Mesendoderm (in vitro differentiated cells): ENCODE results near the gene APOBEC3G.
"Not testable (repeated sequence)": the region's sequence is repeated elsewhere in the genome, so short reads cannot be mapped to it uniquely, and the experiment has no call there.

Source experiments
- DNase-seq: peaks from one replicate; pipeline ENCODE4 v3.0.0; 2013
- H2AK5ac ChIP-seq: 2 replicates; pipeline ENCODE4 v1.6.1; 2013; ENCODE audit warnings: low read length, inconsistent platforms
- H2BK120ac ChIP-seq: 2 replicates; pipeline ENCODE4 v1.6.1; 2013; ENCODE audit warnings: low read depth, mild to moderate bottlenecking, low read length, moderate library complexity, mixed read lengths
- H2BK15ac ChIP-seq: replicated peaks from 2 replicates; pipeline ENCODE4 v1.6.1; 2013; ENCODE audit warnings: low read depth, mild to moderate bottlenecking, moderate library complexity
- H2BK5ac ChIP-seq: 2 replicates; pipeline ENCODE4 v1.6.1; 2013; ENCODE audit warnings: low read length, inconsistent platforms
- H3K18ac ChIP-seq: 2 replicates; pipeline ENCODE4 v1.6.1; 2013; ENCODE audit warnings: mild to moderate bottlenecking, low read length, mixed read lengths
- H3K23ac ChIP-seq: one replicate; pipeline ENCODE4 v1.6.1; 2013; ENCODE audit warnings: low read length
- H3K27ac ChIP-seq: 2 replicates; pipeline ENCODE4 v1.5.1; 2013; ENCODE audit warnings: low read depth, mild to moderate bottlenecking, inconsistent platforms, low read length, moderate library complexity
- H3K27me3 ChIP-seq: 2 replicates; pipeline ENCODE4 v1.6.1; 2013; ENCODE audit warnings: low read length, control low read depth, mild to moderate bottlenecking, inconsistent platforms; ENCODE audit not compliant: insufficient read depth, poor library complexity
- H3K36me3 ChIP-seq: 2 replicates; pipeline ENCODE4 v1.6.1; 2013; ENCODE audit warnings: low read length, inconsistent platforms; ENCODE audit not compliant: control insufficient read depth, insufficient read depth
- H3K4ac ChIP-seq: one replicate; pipeline ENCODE4 v1.6.1; 2013; ENCODE audit warnings: low read depth, mild to moderate bottlenecking, low read length, moderate library complexity
- H3K4me1 ChIP-seq: 2 replicates; pipeline ENCODE4 v1.6.1; 2013; ENCODE audit warnings: low read depth, low read length, inconsistent platforms; ENCODE audit not compliant: control insufficient read depth
- H3K4me2 ChIP-seq: 2 replicates; pipeline ENCODE4 v1.6.1; 2013; ENCODE audit warnings: low read length
- H3K4me3 ChIP-seq: 2 replicates; pipeline ENCODE4 v1.5.1; 2013; ENCODE audit warnings: mild to moderate bottlenecking, low read length
- H3K56ac ChIP-seq: one replicate; pipeline ENCODE4 v1.6.1; 2013; ENCODE audit warnings: low read length
- H3K79me1 ChIP-seq: 2 replicates; pipeline ENCODE4 v1.6.1; 2013; ENCODE audit warnings: low read length, inconsistent platforms
- H3K79me2 ChIP-seq: 2 replicates; pipeline ENCODE4 v1.6.1; 2013; ENCODE audit warnings: mild to moderate bottlenecking, low read length; ENCODE audit not compliant: control insufficient read depth, insufficient read depth
- H3K9ac ChIP-seq: 2 replicates; pipeline ENCODE4 v1.6.1; 2013; ENCODE audit warnings: low read length, inconsistent platforms
- H4K5ac ChIP-seq: one replicate; pipeline ENCODE4 v1.6.1; 2013; ENCODE audit warnings: low read length
- H4K8ac ChIP-seq: one replicate; pipeline ENCODE4 v1.6.1; 2013; ENCODE audit warnings: low read depth, mild to moderate bottlenecking, control low read depth, low read length, moderate library complexity
- WGBS: extraction: QIAGEN DNeasy Blood & Tissue Kit; methylation state at CpG from one replicate; pipeline ENCODE4 v1.1.7; 2013; ENCODE audit warnings: low lambda C conversion rate, missing lambda C conversion rate; ENCODE audit not compliant: insufficient coverage; ENCODE audit errors: extremely low coverage; 5-methylcytosine and 5-hydroxymethylcytosine counted together

Gene APOBEC3G

GRCh38 chr22:39041908-39042307 lies 35.2 kb upstream of the APOBEC3G start:
- peaks cover 6% of the 10 kb centered on the region for H3K79me2 ChIP-seq
- no peak overlapping the region for H2BK15ac ChIP-seq
- peak overlapping the region; percentile 83 for H3K9ac ChIP-seq
- no peaks in the 10 kb centered on the region for H3K27me3 ChIP-seq
- H3K4me2 ChIP-seq: peak overlapping the region; percentile 22
- H3K27ac ChIP-seq: no peak overlapping the region
- peaks cover 2% of the 10 kb centered on the region for H3K4me1 ChIP-seq
- no peak overlapping the region for H3K4me3 ChIP-seq
- no peak overlapping the region for H2BK5ac ChIP-seq
- no peak overlapping the region for H4K8ac ChIP-seq
- H4K5ac ChIP-seq: no peak overlapping the region
- DNase-seq: no peak
- H3K23ac ChIP-seq: no peak overlapping the region
- H3K79me1 ChIP-seq: peaks cover 2% of the 10 kb centered on the region
- H3K18ac ChIP-seq: peak overlapping the region; percentile 95
- no peak overlapping the region for H2BK120ac ChIP-seq
- H2AK5ac ChIP-seq: no peak overlapping the region
- no peaks in the 10 kb centered on the region for H3K36me3 ChIP-seq
- H3K56ac ChIP-seq: peak overlapping the region; percentile 94
- H3K4ac ChIP-seq: no peak overlapping the region
- no CpG with 5 or more reads among the region's 7 CpGs for WGBS

DNA sequence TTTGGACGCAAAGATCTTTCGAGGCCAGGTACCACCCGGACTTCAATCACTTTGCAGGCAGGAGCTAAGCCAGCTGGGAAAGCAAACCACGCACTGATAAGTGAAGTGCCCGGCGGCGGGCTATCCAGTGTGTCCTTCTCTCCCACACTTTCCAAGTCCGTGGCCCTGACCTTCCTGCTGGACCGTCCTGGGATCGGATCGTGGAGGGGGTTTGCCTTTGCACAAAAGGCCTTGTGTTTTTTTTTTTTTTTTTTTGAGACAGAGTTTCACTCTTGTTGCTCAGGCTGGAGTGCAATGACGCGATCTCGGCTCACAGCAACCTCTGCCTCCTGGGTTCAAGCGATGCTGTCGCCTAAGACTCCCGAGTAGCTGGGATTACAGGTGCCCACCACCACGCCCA lies 34.0 kb upstream of the APOBEC3G start:
- no CpG with 5 or more reads among the region's 18 CpGs for WGBS
- H3K79me1 ChIP-seq, H4K8ac ChIP-seq, H3K4me3 ChIP-seq, H2AK5ac ChIP-seq, H3K36me3 ChIP-seq, H3K4me2 ChIP-seq, H3K79me2 ChIP-seq, H3K18ac ChIP-seq, H3K56ac ChIP-seq, DNase-seq, H3K27me3 ChIP-seq, H2BK120ac ChIP-seq, H4K5ac ChIP-seq, H3K23ac ChIP-seq, H3K27ac ChIP-seq, H3K9ac ChIP-seq, H2BK5ac ChIP-seq, H3K4ac ChIP-seq, H2BK15ac ChIP-seq, H3K4me1 ChIP-seq: not testable (repeated sequence)

DNA sequence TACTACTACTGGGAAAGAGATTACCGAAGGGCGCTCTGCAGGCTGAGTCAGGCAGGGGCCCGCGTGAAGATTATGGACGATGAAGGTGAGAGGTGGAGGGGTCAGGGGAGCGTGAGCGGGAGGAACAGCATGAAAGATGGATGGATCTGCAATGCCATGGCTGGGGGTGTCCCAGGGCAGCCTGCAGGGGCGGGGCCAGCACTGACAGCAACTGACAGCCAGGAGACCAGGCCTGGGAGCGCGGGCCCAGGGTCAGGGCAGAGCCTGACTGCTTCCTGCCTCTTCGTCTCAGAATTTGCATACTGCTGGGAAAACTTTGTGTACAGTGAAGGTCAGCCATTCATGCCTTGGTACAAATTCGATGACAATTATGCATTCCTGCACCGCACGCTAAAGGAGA lies 31.9 kb upstream of the APOBEC3G start:
- no CpG with 5 or more reads among the region's 14 CpGs for WGBS
- not testable (repeated sequence) for H3K4me2 ChIP-seq, H3K56ac ChIP-seq, H2BK5ac ChIP-seq, H3K79me1 ChIP-seq, H2BK15ac ChIP-seq, DNase-seq, H2AK5ac ChIP-seq, H3K36me3 ChIP-seq, H3K4ac ChIP-seq, H3K9ac ChIP-seq, H3K23ac ChIP-seq, H4K8ac ChIP-seq, H3K4me1 ChIP-seq, H2BK120ac ChIP-seq, H3K27ac ChIP-seq, H3K79me2 ChIP-seq, H3K18ac ChIP-seq, H4K5ac ChIP-seq, H3K4me3 ChIP-seq, H3K27me3 ChIP-seq

DNA sequence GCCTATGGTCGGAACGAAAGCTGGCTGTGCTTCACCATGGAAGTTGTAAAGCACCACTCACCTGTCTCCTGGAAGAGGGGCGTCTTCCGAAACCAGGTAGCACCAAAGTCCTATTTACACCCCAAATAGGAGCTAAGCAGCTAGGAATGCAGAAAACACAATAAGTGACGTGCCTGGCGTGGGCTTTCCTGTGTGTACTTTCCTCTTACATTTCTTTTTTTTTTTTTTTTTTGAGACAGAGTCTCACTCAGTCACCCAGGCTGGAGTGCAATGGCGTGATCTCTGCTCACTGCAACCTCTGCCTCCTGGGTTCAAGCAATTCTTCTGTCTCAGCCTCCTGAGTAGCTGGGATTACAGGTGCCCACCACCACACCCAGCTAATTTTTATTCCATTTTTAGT lies 27.6 kb upstream of the APOBEC3G start:
- not testable (repeated sequence) for H2BK120ac ChIP-seq, H2AK5ac ChIP-seq, H3K27me3 ChIP-seq, H2BK5ac ChIP-seq, H4K5ac ChIP-seq, H3K18ac ChIP-seq, H3K4ac ChIP-seq, H3K4me3 ChIP-seq, H3K79me2 ChIP-seq, H3K79me1 ChIP-seq, H3K9ac ChIP-seq, H3K27ac ChIP-seq, DNase-seq, H3K56ac ChIP-seq, H2BK15ac ChIP-seq, H3K4me2 ChIP-seq, H3K23ac ChIP-seq, H3K4me1 ChIP-seq, H4K8ac ChIP-seq, H3K36me3 ChIP-seq
- no CpG with 5 or more reads among the region's 7 CpGs for WGBS

DNA sequence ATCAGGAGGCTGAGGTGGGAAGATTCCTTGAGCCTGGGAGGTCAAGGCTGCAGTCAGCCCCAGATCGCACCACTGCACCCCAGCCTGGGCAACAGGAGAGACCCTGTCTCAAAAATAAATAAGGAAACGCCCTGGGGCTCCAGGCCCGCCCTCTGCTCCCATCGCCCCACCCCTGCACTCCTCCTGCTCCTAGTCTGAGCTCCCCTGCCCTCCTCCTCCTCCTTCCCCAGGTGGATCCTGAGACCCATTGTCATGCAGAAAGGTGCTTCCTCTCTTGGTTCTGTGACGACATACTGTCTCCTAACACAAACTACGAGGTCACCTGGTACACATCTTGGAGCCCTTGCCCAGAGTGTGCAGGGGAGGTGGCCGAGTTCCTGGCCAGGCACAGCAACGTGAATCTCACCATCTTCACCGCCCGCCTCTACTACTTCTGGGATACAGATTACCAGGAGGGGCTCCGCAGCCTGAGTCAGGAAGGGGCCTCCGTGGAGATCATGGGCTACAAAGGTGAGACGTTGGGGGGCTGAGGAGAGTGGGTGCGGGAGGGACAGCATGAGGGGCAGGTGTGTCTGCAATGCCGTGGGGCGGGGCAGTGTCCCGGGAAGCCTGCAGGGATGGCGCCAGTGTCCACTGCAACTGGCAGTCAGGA lies 25.1 kb upstream of the APOBEC3G start:
- H4K5ac ChIP-seq, H3K4me2 ChIP-seq, H3K4me3 ChIP-seq, H3K18ac ChIP-seq, H3K79me2 ChIP-seq, H3K27me3 ChIP-seq, H4K8ac ChIP-seq, H3K4ac ChIP-seq, H2BK15ac ChIP-seq, H3K4me1 ChIP-seq, DNase-seq, H2AK5ac ChIP-seq, H2BK120ac ChIP-seq, H3K36me3 ChIP-seq, H3K27ac ChIP-seq, H3K79me1 ChIP-seq, H3K9ac ChIP-seq, H2BK5ac ChIP-seq: not testable (repeated sequence)
- Histone ChIP-seq H3K56ac (peak overlapping the region; percentile 42), H3K23ac (peak overlapping the region; percentile 89)
- no CpG with 5 or more reads among the region's 18 CpGs for WGBS

DNA sequence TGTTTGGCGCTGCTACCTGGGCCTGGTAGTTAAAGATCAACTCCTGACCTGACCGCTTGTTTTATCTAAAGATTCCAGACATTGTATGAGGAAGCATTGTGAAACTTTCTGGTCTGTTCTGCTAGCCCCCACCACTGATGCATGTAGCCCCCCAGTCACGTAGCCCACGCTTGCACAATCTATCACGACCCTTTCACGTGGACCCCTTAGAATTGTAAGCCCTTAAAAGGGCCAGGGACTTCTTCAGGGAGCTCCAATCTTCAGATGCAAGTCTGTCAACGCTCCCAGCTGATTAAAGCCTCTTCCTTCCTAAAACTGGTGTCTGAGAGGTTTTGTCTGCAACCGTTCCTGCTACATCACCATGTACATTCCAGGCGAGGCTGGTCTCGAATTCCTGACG lies 21.4 kb upstream of the APOBEC3G start:
- H3K9ac ChIP-seq: no peak overlapping the region
- no peak overlapping the region for H4K5ac ChIP-seq
- H3K4ac ChIP-seq: no peak overlapping the region
- H3K18ac ChIP-seq: no peak overlapping the region
- no peak for DNase-seq
- no peak overlapping the region for H2AK5ac ChIP-seq
- H3K4me2 ChIP-seq: no peak overlapping the region
- H3K36me3 ChIP-seq: no peaks in the 10 kb centered on the region
- no peaks in the 10 kb centered on the region for H3K27me3 ChIP-seq
- no peak overlapping the region for H2BK120ac ChIP-seq
- no peak overlapping the region for H2BK15ac ChIP-seq
- no peak overlapping the region for H4K8ac ChIP-seq
- H3K4me3 ChIP-seq: no peak overlapping the region
- no peak overlapping the region for H3K23ac ChIP-seq
- no peaks in the 10 kb centered on the region for H3K4me1 ChIP-seq
- H3K27ac ChIP-seq: no peak overlapping the region
- H2BK5ac ChIP-seq: no peak overlapping the region
- no peaks in the 10 kb centered on the region for H3K79me2 ChIP-seq
- no CpG with 5 or more reads among the region's 11 CpGs for WGBS
- H3K79me1 ChIP-seq: no peaks in the 10 kb centered on the region
- H3K56ac ChIP-seq: no peak overlapping the region
